ENCODE data around the gene CCHCR1. TPM values are rescaled to one million over a fixed set of nuclear protein-coding genes. Genes with fewer than 3 reads are reported as not detected.

Gene CCHCR1
- total RNA-seq, 1 donor from 2014 or later = 23.2 TPM

DNA sequence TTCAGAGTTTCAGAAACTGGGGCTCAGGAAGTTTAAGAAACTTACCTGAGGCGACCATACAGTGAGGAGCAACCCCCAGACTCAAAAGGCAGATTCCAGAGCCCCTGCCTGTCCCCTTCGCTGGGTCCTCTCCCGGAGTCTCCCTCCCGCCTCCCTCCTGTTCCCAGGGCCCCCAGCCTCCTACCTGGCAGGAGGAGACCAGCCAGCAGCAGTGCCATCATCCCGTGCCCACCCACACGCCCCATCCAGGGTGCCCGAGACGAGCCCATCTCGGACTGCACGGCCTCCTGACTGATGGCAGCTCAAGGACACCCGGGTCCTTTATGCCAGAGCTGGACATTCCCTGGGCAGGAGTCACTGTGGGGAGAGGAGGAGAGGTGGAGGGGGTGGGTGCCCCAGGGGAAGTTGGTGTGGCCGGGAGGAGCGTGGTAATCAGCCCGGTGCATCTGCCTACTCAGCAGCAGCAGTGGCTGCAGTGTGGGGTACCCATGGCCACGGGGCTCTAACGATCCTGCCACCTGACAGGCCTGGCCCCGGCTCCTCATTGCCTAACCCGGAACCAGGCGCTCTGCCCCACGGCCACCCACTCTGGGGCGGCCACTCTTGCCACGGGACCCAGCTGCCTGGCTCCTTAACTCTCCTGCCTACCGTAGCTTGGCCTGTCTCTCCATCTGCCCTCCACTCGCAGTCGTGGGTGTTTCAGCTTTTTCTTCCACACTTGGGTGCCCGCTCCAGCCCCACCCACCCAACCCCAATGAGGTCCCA is 37.3 kb downstream of the CCHCR1 start, which contains the start of gene CDSN:
Gene CDSN, minus strand, starts transcription at position 296 of the 765 bp plus-strand sequence. Its CDS starts 27 bp downstream, at position 269.
- Histone ChIP-seq H3K4me1 (peaks cover 5% of the 10 kb centered on the region), H3K36me3 (no peaks in the 10 kb centered on the region), H4K20me1 (ENCODE audit: low read depth) (no peaks in the 10 kb centered on the region), H3K9me3 (ENCODE audit: low read depth) (no peaks in the 10 kb centered on the region), H2AFZ (replicated peaks) (no peak within 1 kb of the TSS), H3K27ac (no peak within 1 kb of the TSS), H3K79me2 (ENCODE audit: low read depth) (no peaks in the 10 kb centered on the region), H3F3A (ENCODE audit: low read depth) (no peaks in the 10 kb centered on the region), H3K4me2 (no peak within 1 kb of the TSS), H3K27me3 (no peaks in the 10 kb centered on the region), H3K4me3 (no peak within 1 kb of the TSS), H3K9ac (no peak within 1 kb of the TSS)
- no peak for DNase-seq (ENCODE audit: low spot score)
- Mint-ChIP-seq H3K27ac (no peak within 1 kb of the TSS), H3K9me3 (no peaks in the 10 kb centered on the region), H3K4me1 (peaks cover 8% of the 10 kb centered on the region), H3K36me3 (no peaks in the 10 kb centered on the region), H3K4me3 (no peak within 1 kb of the TSS), H3K27me3 (ENCODE audit: insufficient read depth, low read depth) (peaks cover 9% of the 10 kb centered on the region)
- TF ChIP-seq EZH2 (IDR thresholded peaks at IDR 0.05) (no peak), CTCF (IDR thresholded peaks at IDR 0.05) (no peak), EZH2phosphoT487 (IDR thresholded peaks at IDR 0.05) (no peak)

DNA sequence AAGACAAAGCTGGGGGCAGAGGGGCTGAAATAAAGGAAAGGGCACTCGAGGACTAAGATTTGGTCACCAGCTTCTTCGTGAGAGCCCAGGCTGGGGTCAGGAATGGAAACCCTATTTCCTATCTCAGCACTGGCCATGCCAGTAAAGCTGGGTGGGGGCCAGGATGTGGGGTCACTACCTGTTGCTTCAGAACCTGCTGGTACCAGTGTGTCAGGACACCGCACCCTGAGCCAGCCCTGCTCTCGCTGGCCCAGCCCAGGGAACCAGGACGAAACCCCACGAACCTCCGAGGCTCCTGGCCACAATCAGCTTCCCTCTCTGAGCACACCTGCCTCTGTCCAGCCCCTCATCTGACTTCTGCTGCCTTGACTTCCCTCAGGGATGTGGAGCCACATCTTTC is 39.4 kb downstream of the CCHCR1 start:
- TF ChIP-seq CTCF (IDR thresholded peaks at IDR 0.05) (no peak), EZH2phosphoT487 (IDR thresholded peaks at IDR 0.05) (no peak), EZH2 (IDR thresholded peaks at IDR 0.05) (no peak)

DNA sequence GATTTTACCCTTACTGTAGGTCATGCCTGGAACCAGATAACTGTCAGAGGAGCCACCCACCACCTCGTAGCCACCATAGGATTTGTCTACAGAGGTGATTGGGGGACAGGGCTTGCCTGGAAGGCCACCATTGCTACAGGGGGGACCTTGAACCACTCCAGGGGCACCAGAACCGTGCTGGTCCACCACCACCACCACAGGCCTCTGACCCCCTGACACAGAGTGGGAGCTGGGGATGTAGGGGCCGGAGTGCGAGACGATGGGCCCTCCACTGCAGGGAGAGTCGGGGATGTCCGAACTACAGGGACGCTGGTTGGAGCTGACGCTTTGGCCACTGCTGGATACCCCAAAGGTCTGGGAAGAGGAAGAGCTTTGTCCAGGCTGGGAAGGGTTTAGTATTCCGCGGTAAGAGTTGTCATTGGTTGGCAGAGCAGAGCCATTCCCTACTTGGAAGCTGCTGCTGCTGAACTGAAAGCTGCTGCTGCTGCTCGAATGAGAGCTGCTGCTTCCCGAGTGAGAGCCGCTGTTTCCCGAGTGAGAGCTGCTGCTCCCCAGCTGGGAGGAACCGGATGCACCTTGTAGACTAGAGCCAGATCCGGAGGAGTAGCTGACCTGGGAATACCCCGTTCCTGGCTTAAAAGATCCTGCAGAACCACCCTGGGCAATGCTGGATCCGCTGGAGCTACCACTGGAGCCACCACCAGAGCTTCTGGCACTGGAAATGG is 40.8 kb downstream of the CCHCR1 start:
- H3K4me3 ChIP-seq = no peak overlapping the region
- H3K4me2 ChIP-seq = no peak overlapping the region
- H2AFZ ChIP-seq (replicated peaks) = no peak overlapping the region

More for the DNA sequence above, 39.4 kb downstream of the CCHCR1 start:
- Histone ChIP-seq H3K4me1 (peaks cover 7% of the 10 kb centered on the region), H3K79me2 (ENCODE audit: low read depth) (no peaks in the 10 kb centered on the region), H3K27me3 (no peaks in the 10 kb centered on the region), H4K20me1 (ENCODE audit: low read depth) (no peaks in the 10 kb centered on the region), H3K9me3 (ENCODE audit: low read depth) (no peaks in the 10 kb centered on the region), H3K4me3 (no peak overlapping the region), H3K27ac (no peak overlapping the region), H3K9ac (no peak overlapping the region), H2AFZ (replicated peaks) (no peak overlapping the region), H3K4me2 (no peak overlapping the region), H3K36me3 (no peaks in the 10 kb centered on the region), H3F3A (ENCODE audit: low read depth) (no peaks in the 10 kb centered on the region)
- H3K9me3 Mint-ChIP-seq = no peaks in the 10 kb centered on the region
- peaks cover 5% of the 10 kb centered on the region for H3K27me3 Mint-ChIP-seq (ENCODE audit: insufficient read depth, low read depth)
- H3K4me3 Mint-ChIP-seq = no peak overlapping the region
- no peak overlapping the region for H3K27ac Mint-ChIP-seq
- H3K36me3 Mint-ChIP-seq = no peaks in the 10 kb centered on the region
- DNase-seq (ENCODE audit: low spot score) = no peak
- H3K4me1 Mint-ChIP-seq = peaks cover 13% of the 10 kb centered on the region

More for the DNA sequence above, 40.8 kb downstream of the CCHCR1 start:
- H3K36me3 ChIP-seq = no peaks in the 10 kb centered on the region
- TF ChIP-seq CTCF (IDR thresholded peaks at IDR 0.05) = no peak
- TF ChIP-seq EZH2 (IDR thresholded peaks at IDR 0.05) = no peak
- no peak for TF ChIP-seq EZH2phosphoT487 (IDR thresholded peaks at IDR 0.05)
- DNase-seq (ENCODE audit: low spot score) = no peak
- H3K9ac ChIP-seq = no peak overlapping the region
- no peaks in the 10 kb centered on the region for H3K9me3 ChIP-seq (ENCODE audit: low read depth)
- Mint-ChIP-seq H3K36me3 (no peaks in the 10 kb centered on the region), H3K27me3 (ENCODE audit: insufficient read depth, low read depth) (peaks cover 11% of the 10 kb centered on the region), H3K27ac (no peak overlapping the region), H3K4me3 (no peak overlapping the region), H3K4me1 (peaks cover 16% of the 10 kb centered on the region), H3K9me3 (no peaks in the 10 kb centered on the region)
- H3K79me2 ChIP-seq (ENCODE audit: low read depth) = no peaks in the 10 kb centered on the region
- no peaks in the 10 kb centered on the region for H3K27me3 ChIP-seq
- peaks cover 7% of the 10 kb centered on the region for H3K4me1 ChIP-seq
- no peak overlapping the region for H3K27ac ChIP-seq
- H3F3A ChIP-seq (ENCODE audit: low read depth) = no peaks in the 10 kb centered on the region
- H4K20me1 ChIP-seq (ENCODE audit: low read depth) = no peaks in the 10 kb centered on the region

Data from neural progenitor cell (in vitro differentiated cells).